Transverse colon (tissue), 4 donors: ENCODE measurements around the gene SLC10A6. TPM values are rescaled to one million over a fixed set of nuclear protein-coding genes. Genes with fewer than 3 reads are reported as not detected.

Source experiments
- DNase-seq: peaks from one replicate; pipeline ENCODE4 v3.0.0-alpha.2; 2019
- H3K27ac ChIP-seq, 4 donors: fragments of 200-600 bp; sonication (generic); 2 replicates each; pipeline ENCODE4 v1.5.1; 2016 to 2018; ENCODE audit warnings: inconsistent platforms in 4 of 4
- H3K27me3 ChIP-seq: fragments of 200-600 bp; sonication (generic); 2 replicates; pipeline ENCODE4 v1.5.1; 2017; ENCODE audit warnings: inconsistent platforms
- H3K36me3 ChIP-seq, 4 donors: fragments of 200-600 bp; sonication (generic); 2 replicates each; pipeline ENCODE4 v1.5.1; 2017 to 2019; ENCODE audit warnings: inconsistent platforms in 4 of 4
- H3K4me1 ChIP-seq, 4 donors: fragments of 200-600 bp; sonication (generic); 2 replicates each; pipeline ENCODE4 v1.5.1; 2017 to 2020; ENCODE audit warnings: inconsistent platforms in 4 of 4
- H3K4me3 ChIP-seq, 4 donors: fragments of 200-600 bp; sonication (generic); 1 replicate in 1 of 4; 2 replicates in 3 of 4; pipeline versions ENCODE4 v1.5.1 to v1.6.1; 2017 to 2019; ENCODE audit warnings: inconsistent platforms in 4 of 4
- H3K9me3 ChIP-seq, 2 donors: fragments of 200-600 bp; sonication (generic); 2 replicates each; pipeline ENCODE4 v1.5.1; 2017 to 2019; ENCODE audit warnings: inconsistent platforms in 2 of 2
- CTCF ChIP-seq, 5 experiments: fragments of 200-600 bp in 3 of 5; fragments of 450-650 bp in 2 of 5; sonication (generic) in 3 of 5; IDR thresholded peaks; 1 replicate in 2 of 5; 2 replicates in 3 of 5; pipeline ENCODE4 v1.5.1; 2016 to 2017; ENCODE audit warnings: antibody characterized with exemption in 5 of 5, inconsistent platforms in 3 of 5, mild to moderate bottlenecking in 2 of 5, moderate library complexity in 1 of 5
- EP300 ChIP-seq: sonication (generic); formaldehyde crosslinking; IDR thresholded peaks from one replicate; pipeline ENCODE4 v1.6.1; 2017; ENCODE audit warnings: antibody characterized with exemption, low read depth
- POLR2A ChIP-seq: fragments of 450-650 bp; IDR thresholded peaks from one replicate; pipeline ENCODE4 v1.6.1; 2016; ENCODE audit warnings: antibody characterized with exemption, mild to moderate bottlenecking, moderate library complexity
- POLR2AphosphoS5 ChIP-seq, 3 donors: sonication (generic); formaldehyde crosslinking; IDR thresholded peaks; one replicate each; pipeline ENCODE4 v1.6.1; 2016; ENCODE audit warnings: antibody characterized with exemption in 3 of 3
- WGBS, 2 donors: methylation state at CpG; one replicate each; pipeline ENCODE4 v1.1.5; 2018; ENCODE audit warnings: low coverage in 1 of 2; 5-methylcytosine and 5-hydroxymethylcytosine counted together
- in situ Hi-C, 4 donors: fragments of 200-750 bp; cut with MboI; loops; one replicate each; pipeline versions ENCODE4 v1.15.0 to v1.15.1; 2017; ENCODE audit warnings: low sequenced_read_pairs in 3 of 4, low pct_ligation_motif_present in 1 of 4, low pct_unique_long_range_greater_than_20kb in 1 of 4
- intact Hi-C: fragments of 100-400 bp; cut with DNase I; formaldehyde crosslinking; loops from one replicate; pipeline ENCODE4 v1.15.1; 2023; ENCODE audit warnings: low total_unique reads
- total RNA-seq, 4 donors: library from RNA; depleted of rRNA; stranded (reverse); fragments of >200 nt; gene quantifications; one replicate each; pipeline ENCODE4 v1.1.0, GENCODE V29; 2016

The SLC10A6 gene
- total RNA-seq, 4 donors from 2014 or later: 0.32 TPM; not detected in 3

DNA sequence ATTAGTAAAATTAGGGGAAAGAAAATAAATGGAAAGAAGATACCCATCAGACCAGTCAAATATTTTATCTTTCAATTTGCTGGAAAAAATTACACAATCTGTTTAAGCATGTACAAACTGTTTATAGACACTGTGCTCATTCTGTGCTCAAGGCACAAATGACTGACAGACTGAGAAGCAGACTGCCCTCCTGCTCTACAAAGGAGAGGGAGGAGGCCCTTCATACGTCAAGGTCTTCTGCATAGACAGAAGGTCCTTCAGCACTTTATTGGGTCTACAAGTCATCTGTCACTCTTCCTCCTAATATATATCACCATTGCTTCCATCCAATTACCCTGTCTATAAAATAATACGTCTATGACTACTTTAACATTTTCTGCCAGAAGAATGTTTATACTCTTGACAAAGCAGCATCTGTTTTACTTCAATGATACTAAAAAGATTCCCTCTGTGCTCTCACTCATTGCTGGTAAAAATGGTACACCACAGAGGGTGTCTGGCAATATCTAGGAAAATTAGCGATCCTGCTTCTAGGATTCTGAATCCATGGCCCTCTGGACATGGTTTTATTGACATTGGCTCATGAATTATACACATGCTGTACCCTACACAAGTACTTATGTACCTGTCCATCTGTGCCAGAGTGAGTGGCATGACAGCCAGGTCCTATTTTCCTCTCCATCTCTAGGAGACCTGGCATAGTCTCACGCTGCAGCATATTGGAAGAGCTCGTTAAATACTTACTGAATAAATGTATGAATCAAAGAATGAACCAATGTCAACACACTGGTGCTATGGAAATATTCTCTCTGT, 11.3 kb downstream of the SLC10A6 start:
- intact Hi-C loops (no loop called here), in situ Hi-C loops (no loop called here)
- 39 to 71% methylated on average over 3 to 5 of the region's 5 CpGs for WGBS, 2 donors
- peaks cover 0 to 3% (median 0%) of the 10 kb centered on the region in 4 donors for H3K4me1 ChIP-seq
- H3K36me3 ChIP-seq: no peaks in the 10 kb centered on the region
- no peak overlapping the region for H3K4me3 ChIP-seq
- DNase-seq: no peak
- TF ChIP-seq CTCF (IDR thresholded peaks at IDR 0.05) (no peak), POLR2A (no peak), POLR2AphosphoS5 (IDR thresholded peaks at IDR 0.05) (no peak), EP300 (no peak)
- H3K27me3 ChIP-seq: no peaks in the 10 kb centered on the region
- no peaks in the 10 kb centered on the region for H3K9me3 ChIP-seq
- no peak overlapping the region for H3K27ac ChIP-seq

GRCh38 chr4:86835677-86836076, 13.5 kb downstream of the SLC10A6 start:
- TF ChIP-seq CTCF (IDR thresholded peaks at IDR 0.05) (no peak), POLR2A (no peak), EP300 (no peak), POLR2AphosphoS5 (IDR thresholded peaks at IDR 0.05) (no peak)
- Histone ChIP-seq H3K27ac (no peak overlapping the region), H3K27me3 (no peaks in the 10 kb centered on the region), H3K4me1 (peaks cover 0 to 3% (median 0%) of the 10 kb centered on the region in 4 donors), H3K4me3 (no peak overlapping the region), H3K36me3 (no peaks in the 10 kb centered on the region), H3K9me3 (no peaks in the 10 kb centered on the region)
- WGBS, 2 donors: 75 to 79% methylated on average over 2 to 3 of the region's 3 CpGs
- in situ Hi-C loops (no loop called here), intact Hi-C loops (no loop called here)
- no peak for DNase-seq

DNA sequence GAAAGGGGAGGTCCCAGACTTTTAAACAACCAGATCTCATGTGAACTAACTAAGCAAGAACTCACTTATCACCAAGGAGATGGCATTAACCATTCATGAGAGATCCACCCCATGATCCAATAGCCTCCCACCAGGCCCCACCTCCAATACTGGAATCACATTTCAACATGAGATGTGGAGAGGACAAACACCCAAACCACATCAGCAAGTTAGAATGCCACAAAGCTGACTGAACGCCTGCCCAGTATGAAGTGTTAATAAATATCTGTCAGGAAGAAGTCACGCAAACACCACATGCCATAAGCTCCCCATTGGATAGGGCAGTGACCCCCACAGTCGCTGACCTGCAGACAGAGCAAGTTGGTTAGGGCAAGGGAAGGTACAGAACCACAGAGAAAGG, 14.3 kb downstream of the SLC10A6 start:
- DNase-seq: no peak
- Histone ChIP-seq H3K36me3 (no peaks in the 10 kb centered on the region), H3K27me3 (no peaks in the 10 kb centered on the region), H3K4me1 (peaks cover 0 to 3% (median 0%) of the 10 kb centered on the region in 4 donors), H3K9me3 (no peaks in the 10 kb centered on the region), H3K27ac (no peak overlapping the region), H3K4me3 (no peak overlapping the region)
- TF ChIP-seq CTCF (IDR thresholded peaks at IDR 0.05) (no peak), POLR2AphosphoS5 (IDR thresholded peaks at IDR 0.05) (no peak), EP300 (no peak)
- in situ Hi-C loops (no loop called here), intact Hi-C loops (no loop called here)
- 86% methylated on average over 3 of the region's 3 CpGs; no CpG with 5 or more reads in 1 of the 2 donors for WGBS, 2 donors

DNA sequence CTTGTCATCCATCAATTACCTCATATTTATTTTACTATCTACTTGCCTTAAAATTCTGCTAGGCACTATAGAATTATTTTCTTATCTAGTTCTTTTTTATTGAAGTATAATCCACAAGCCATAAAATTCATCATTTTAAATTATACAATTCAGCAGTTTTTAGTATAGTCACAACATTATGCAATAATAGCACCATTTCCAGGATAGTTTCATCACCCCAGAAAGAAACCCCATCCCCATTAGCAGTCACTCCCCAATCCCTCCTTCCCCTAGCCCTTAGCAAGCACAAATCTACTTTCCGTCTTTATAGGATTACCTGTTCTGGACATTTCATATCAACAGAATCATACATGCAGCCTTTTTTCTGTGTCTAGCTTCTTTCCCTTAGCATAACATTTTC, 15.6 kb downstream of the SLC10A6 start:
- H3K4me3 ChIP-seq: no peak overlapping the region
- H3K36me3 ChIP-seq: no peaks in the 10 kb centered on the region
- H3K27me3 ChIP-seq: no peaks in the 10 kb centered on the region
- no peaks in the 10 kb centered on the region for H3K9me3 ChIP-seq
- H3K4me1 ChIP-seq: peaks cover 0 to 3% (median 0%) of the 10 kb centered on the region in 4 donors
- no peak for DNase-seq
- WGBS, 2 donors: 82 to 94% methylated on average over 1 of the region's 1 CpG
- intact Hi-C loops: no loop called here
- in situ Hi-C loops: no loop called here
- no peak for TF ChIP-seq POLR2A
- no peak for TF ChIP-seq POLR2AphosphoS5 (IDR thresholded peaks at IDR 0.05)
- no peak for TF ChIP-seq EP300
- no peak for TF ChIP-seq CTCF (IDR thresholded peaks at IDR 0.05)
- H3K27ac ChIP-seq: no peak overlapping the region
